ENCODE results near the gene TFEB. TPM values are rescaled to one million over a fixed set of nuclear protein-coding genes. Genes with fewer than 3 reads are reported as not detected.

Gene TFEB
- total RNA-seq, 1 donor from 2014 or later = 14.9 TPM

DNA sequence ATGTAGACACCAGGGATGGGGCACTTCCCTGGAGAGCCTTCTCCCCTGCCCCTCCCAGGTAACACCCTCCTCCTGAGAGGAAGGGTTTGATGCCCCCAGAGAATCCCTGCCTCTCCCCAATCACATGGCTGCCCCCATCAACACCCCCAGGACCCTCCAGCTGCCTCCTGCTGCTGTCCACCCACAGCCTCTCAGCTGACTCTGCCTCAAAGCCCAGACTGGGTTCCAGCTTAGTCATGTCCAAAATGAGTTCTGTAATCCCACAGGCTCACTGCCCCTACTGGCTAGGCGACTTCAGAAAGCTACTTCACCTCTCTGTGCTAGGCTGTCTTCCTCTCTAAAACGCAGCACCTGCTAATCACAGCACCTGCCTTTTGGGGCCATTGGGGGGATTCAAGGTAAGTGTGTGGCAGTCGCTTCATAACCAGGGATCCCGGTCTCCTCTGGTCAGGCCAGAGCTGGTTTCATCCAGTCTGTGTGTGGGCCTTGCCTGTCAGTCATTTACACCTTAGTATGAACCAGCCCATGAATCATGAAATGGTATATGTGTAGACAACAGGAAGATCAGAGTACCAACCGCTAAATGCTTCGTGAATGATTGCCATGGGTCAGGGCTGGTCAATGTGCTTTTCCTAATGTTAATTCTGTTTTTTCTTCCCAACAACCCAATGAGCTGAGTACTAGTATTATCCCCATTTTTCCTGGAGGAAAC is 40.4 kb downstream of the TFEB start:
- no peak for DNase-seq
- no peaks in the 10 kb centered on the region for H3K27me3 Mint-ChIP-seq
- intact Hi-C loops (cut with micrococcal nuclease) = no loop called here
- no peak overlapping the region for H3K27ac Mint-ChIP-seq
- no peaks in the 10 kb centered on the region for H3K9me3 Mint-ChIP-seq
- H3K4me3 Mint-ChIP-seq = no peak overlapping the region
- H3K4me1 Mint-ChIP-seq = no peaks in the 10 kb centered on the region
- H3K36me3 Mint-ChIP-seq (ENCODE audit: low read depth) = peaks cover 3% of the 10 kb centered on the region

DNA sequence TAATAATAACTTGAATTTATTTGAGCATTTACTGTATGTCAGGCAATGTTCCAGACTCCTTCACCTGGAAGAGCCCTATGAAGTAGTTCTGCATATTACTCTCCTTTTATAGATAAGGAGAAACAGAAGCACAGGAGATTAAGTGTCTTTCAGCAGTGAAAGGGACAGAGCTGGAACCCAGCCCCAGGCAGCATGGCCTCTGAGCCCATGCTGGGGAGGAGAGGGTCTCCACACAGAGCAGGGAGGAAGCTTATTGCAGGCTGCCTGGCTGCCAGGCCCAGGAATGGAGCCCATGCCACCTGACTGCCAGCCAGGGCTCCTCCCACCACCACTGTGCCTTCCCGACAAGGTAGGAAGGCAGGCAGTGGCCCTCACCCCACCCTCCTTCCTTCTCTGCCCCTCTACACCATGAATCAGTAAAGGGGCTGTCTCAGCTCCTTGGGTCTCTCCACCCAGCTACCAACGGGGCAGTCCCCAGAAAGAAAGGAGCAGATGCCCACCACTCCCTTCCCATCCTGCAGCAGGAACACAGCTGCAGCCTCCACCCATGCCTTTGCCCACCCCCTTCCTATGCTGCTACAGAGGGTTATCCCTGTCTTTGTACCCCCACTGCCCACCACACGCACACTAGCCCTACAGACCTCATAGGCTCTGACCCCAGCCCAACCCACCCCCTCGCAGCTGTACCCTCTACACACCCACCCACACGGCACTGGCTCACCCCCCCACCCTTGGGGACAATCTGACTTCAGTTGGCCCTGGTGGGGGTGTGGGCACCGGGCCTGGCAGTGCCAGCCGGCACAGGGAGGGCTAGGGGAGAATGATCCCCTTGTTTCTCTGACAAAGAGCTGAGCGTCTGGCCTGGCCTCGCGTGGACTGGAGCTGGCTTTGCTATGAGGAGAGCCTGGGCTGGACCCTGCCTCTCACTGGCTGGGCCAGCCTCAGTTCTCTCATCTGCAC is 41.8 kb downstream of the TFEB start:
- Mint-ChIP-seq H3K27ac (no peak overlapping the region), H3K4me3 (no peak overlapping the region), H3K9me3 (no peaks in the 10 kb centered on the region), H3K27me3 (no peaks in the 10 kb centered on the region), H3K36me3 (ENCODE audit: low read depth) (peaks cover 3% of the 10 kb centered on the region), H3K4me1 (no peaks in the 10 kb centered on the region)
- intact Hi-C loops (cut with micrococcal nuclease) = no loop called here
- DNase-seq = no peak

DNA sequence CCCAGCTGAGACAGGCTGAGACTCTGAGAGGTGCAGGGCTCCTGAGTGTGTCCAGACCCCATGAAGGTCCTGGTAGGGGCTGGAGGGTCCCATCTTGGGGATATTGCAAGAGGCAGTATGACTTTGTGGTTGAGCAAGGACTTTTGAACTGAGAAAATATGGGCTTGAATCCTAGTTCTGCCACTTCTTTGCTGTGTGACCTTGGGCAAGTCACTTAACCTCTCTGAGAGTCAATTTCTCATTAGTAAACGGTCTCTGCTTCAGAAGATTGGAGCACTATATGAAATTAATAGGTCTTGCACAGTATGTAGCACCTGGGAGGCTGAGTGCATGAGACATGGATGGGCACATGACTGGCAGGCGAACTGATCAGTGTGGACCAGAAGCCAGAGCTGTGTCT is 42.7 kb downstream of the TFEB start:
- Mint-ChIP-seq H3K4me1 (no peaks in the 10 kb centered on the region), H3K36me3 (ENCODE audit: low read depth) (peaks cover 3% of the 10 kb centered on the region), H3K4me3 (no peak overlapping the region), H3K27ac (no peak overlapping the region), H3K27me3 (no peaks in the 10 kb centered on the region), H3K9me3 (no peaks in the 10 kb centered on the region)
- no peak for DNase-seq
- intact Hi-C loops (cut with micrococcal nuclease) = no loop called here

DNA sequence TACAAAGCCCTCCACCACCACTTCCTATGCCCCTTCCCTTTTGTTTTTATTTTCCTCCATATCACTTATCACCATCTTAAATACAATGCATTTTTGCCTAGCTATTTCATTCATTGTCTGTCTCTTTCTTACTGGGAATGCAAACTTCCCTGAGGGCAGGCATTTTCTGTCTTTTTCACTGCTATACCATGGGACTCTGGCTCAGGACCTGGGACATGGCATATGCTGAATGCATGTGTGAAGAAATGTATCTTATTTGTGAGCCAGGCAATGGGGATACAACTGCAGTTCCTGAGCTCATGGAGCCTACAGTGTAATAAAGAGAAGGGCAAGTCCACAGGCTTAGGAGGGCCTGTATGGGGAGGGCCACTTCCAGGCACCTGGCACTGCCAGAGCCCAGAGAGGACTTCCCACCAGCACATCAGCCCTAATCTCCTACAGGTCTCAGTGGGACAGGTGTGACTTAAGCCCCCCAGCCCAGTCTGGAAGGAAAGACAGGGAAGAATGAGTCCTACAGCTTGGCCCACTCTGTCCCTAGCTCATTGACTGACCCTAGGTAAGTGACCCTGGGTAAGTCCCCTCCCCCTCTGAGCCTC is 43.2 kb downstream of the TFEB start:
- Mint-ChIP-seq H3K36me3 (ENCODE audit: low read depth) (peaks cover 5% of the 10 kb centered on the region), H3K4me3 (no peak overlapping the region), H3K9me3 (no peaks in the 10 kb centered on the region), H3K4me1 (no peaks in the 10 kb centered on the region), H3K27ac (no peak overlapping the region), H3K27me3 (no peaks in the 10 kb centered on the region)
- DNase-seq = no peak
- intact Hi-C loops (cut with micrococcal nuclease) = no loop called here

- Mint-ChIP-seq H3K27me3 (no peaks in the 10 kb centered on the region), H3K27ac (no peak overlapping the region), H3K36me3 (ENCODE audit: low read depth) (peaks cover 5% of the 10 kb centered on the region), H3K9me3 (no peaks in the 10 kb centered on the region), H3K4me1 (no peaks in the 10 kb centered on the region), H3K4me3 (no peak overlapping the region)
- intact Hi-C loops (cut with micrococcal nuclease) = no loop called here
- no peak for DNase-seq
Measured at GRCh38 chr6:41691426-41692079, 43.9 kb downstream of the TFEB start.

DNA sequence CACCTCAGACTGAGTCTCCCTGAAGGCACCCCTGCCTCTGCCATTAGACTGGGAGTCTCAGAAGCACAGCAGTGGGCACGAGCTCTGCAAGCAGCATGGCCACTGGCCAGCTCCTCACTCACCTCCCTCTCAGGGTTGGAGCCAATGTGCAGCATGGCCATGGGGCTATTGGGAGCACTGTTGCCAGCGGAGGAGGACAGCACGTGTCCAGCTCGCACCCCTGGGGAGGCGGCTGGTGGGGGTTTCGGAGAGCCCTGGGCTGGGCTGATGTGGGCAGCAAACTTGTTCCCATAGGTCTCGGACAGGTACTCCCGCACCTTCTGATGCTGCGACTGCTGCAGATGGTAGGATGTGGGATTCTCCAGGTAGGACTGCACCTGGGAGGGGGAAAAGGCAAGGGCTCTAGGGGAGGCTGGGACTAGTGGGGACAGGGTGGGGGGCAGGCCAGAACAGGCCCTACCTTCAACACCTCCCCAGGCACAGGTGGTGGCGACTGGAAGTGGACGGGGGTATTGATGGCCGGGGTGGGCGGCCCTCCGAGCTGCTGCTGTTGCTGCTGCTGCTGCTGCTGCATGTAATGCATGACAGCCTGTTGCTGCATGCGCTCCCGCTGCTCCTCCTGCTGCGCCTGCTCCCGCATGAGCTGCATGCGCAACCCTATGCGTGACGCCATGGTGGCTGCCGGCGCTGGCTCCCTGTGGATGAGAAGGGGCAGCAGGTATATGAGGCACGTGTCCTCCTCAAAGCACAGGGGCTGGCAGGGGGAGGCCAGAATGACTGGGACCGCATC is 44.7 kb downstream of the TFEB start:
- no peak for DNase-seq
- Mint-ChIP-seq H3K36me3 (ENCODE audit: low read depth) (peaks cover 5% of the 10 kb centered on the region), H3K27me3 (no peaks in the 10 kb centered on the region), H3K4me3 (no peak overlapping the region), H3K4me1 (no peaks in the 10 kb centered on the region), H3K9me3 (no peaks in the 10 kb centered on the region), H3K27ac (no peak overlapping the region)
- intact Hi-C loops (cut with micrococcal nuclease) = no loop called here

DNA sequence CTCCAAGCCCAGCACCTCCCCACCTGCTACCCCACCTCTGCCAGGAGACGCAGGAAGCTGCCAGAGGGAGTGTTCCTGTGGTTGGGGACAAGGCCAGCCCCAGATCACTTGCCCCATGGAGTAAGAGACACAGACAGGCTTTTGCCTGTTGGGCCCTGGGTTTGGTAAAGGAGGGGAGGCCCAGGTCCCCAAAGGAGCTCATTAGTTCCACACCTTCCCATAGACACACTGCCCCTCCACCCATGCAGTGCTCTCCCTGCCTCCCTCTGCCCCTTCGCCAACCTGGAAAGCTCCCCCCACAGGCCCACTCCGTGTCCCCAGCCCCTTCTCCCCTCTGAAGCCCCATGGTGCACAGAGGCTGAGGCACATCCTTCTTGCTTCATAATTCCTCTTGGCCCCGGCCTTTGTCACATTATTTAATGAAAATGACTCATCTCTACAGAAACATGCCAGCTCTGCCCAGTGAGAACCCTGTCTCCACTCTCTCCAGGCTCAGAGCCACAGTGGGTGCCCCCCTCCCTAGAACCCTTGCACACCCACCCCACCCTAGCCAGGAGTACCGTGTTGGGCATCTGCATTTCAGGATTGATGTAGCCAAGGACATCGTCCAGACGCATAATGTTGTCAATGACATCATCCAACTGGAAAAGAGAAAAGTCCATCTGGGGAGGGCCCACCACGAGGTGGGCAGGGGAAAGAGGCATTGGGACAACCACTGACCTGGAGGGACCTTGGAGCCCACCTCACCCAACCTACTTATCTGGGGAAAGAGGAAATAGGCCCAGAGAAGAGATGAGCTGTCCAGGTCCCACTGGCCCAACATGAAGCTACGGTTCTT is 46.0 kb downstream of the TFEB start:
- Mint-ChIP-seq H3K4me3 (no peak overlapping the region), H3K9me3 (no peaks in the 10 kb centered on the region), H3K27ac (no peak overlapping the region), H3K27me3 (no peaks in the 10 kb centered on the region), H3K36me3 (ENCODE audit: low read depth) (peaks cover 7% of the 10 kb centered on the region), H3K4me1 (no peaks in the 10 kb centered on the region)
- DNase-seq = no peak
- intact Hi-C loops (cut with micrococcal nuclease) = no loop called here

GRCh38 chr6:41688256-41688965 is 47.0 kb downstream of the TFEB start:
- no peak overlapping the region for H3K27ac Mint-ChIP-seq
- intact Hi-C loops (cut with micrococcal nuclease) = no loop called here

DNA sequence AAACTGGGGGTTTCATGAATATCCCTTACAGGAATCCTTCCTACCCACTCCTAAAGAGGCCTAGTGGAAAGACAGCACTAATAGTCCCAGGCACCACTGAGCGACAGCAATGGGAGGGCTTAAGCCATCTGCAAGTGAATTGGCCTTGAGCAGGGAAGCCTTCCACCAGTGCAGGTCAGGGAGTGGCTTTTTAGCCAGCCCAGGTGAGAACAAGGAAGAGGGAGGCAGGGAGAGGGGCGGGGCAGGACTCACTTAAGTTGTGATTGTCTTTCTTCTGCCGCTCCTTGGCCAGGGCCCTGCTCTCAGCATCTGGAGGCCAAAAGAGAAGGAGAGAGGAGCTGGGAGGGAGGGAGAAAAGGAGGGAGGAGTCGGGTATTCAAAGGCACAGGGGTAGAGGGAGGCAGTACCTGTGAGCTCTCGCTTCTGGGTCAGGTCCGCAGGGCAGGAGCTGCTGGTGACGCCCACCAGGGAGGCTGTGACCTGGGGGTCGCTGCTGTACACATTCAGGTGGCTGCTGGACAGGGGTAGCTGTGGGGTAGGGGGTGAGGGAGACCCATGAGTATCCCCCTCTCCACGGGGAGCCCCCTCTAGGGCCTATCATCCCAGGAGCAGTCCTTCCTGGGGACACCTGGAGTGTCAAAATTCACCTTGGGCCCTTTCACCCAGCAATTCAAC is 47.8 kb downstream of the TFEB start:
- peaks cover 4% of the 10 kb centered on the region for H3K4me1 Mint-ChIP-seq
- intact Hi-C loops (cut with micrococcal nuclease) = no loop called here
- no peak overlapping the region for H3K27ac Mint-ChIP-seq
- H3K27me3 Mint-ChIP-seq = no peaks in the 10 kb centered on the region
- H3K9me3 Mint-ChIP-seq = no peaks in the 10 kb centered on the region
- DNase-seq = no peak
- H3K36me3 Mint-ChIP-seq (ENCODE audit: low read depth) = peaks cover 7% of the 10 kb centered on the region
- no peak overlapping the region for H3K4me3 Mint-ChIP-seq

More at GRCh38 chr6:41688256-41688965, 47.0 kb downstream of the TFEB start:
- Mint-ChIP-seq H3K4me1 (peaks cover 3% of the 10 kb centered on the region), H3K27me3 (no peaks in the 10 kb centered on the region), H3K9me3 (no peaks in the 10 kb centered on the region), H3K36me3 (ENCODE audit: low read depth) (peaks cover 7% of the 10 kb centered on the region), H3K4me3 (no peak overlapping the region)
- DNase-seq = no peak

GRCh38 chr6:41685641-41686380 is 49.6 kb downstream of the TFEB start:
- Mint-ChIP-seq H3K4me3 (no peak overlapping the region), H3K27me3 (no peaks in the 10 kb centered on the region), H3K27ac (no peak overlapping the region), H3K36me3 (ENCODE audit: low read depth) (peaks cover 7% of the 10 kb centered on the region), H3K9me3 (no peaks in the 10 kb centered on the region), H3K4me1 (peaks cover 6% of the 10 kb centered on the region)
- no peak for DNase-seq
- intact Hi-C loops (cut with micrococcal nuclease) = no loop called here
